ENCODE results near the gene NPRL2. TPM values are rescaled to one million over a fixed set of nuclear protein-coding genes. Genes with fewer than 3 reads are reported as not detected.

The NPRL2 gene
- total and polyA plus RNA-seq, 8 donors: 4.5 to 75.0 (median 23.5) TPM

DNA sequence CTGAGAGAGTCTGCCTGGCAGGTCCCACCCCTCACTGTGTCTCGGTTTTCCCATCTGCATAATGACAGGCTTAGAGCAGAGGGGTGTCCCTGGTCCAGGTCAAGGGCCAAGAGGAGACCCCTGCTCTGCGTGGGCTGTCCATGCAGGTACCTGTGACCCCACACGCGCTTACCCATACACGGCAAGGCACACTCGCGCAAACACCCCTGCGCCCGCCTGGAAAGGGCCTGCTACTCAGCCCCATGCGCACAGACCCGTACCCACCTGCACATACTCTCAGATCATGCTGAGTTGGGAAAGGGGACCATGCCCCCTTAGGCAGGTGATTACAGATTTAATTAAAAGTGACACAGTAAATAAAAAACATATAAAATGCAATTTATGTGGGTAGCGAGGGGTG, 32.1 kb upstream of the NPRL2 start:
- no peak for TF ChIP-seq POLR2A (IDR thresholded peaks at IDR 0.05)
- no peak for TF ChIP-seq EP300 (IDR thresholded peaks at IDR 0.05)
- no peak for TF ChIP-seq POLR2AphosphoS5 (IDR thresholded peaks at IDR 0.05)
- TF ChIP-seq, protein P1, sequence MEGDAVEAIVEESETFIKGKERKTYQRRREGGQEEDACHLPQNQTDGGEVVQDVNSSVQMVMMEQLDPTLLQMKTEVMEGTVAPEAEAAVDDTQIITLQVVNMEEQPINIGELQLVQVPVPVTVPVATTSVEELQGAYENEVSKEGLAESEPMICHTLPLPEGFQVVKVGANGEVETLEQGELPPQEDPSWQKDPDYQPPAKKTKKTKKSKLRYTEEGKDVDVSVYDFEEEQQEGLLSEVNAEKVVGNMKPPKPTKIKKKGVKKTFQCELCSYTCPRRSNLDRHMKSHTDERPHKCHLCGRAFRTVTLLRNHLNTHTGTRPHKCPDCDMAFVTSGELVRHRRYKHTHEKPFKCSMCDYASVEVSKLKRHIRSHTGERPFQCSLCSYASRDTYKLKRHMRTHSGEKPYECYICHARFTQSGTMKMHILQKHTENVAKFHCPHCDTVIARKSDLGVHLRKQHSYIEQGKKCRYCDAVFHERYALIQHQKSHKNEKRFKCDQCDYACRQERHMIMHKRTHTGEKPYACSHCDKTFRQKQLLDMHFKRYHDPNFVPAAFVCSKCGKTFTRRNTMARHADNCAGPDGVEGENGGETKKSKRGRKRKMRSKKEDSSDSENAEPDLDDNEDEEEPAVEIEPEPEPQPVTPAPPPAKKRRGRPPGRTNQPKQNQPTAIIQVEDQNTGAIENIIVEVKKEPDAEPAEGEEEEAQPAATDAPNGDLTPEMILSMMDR (IDR thresholded peaks at IDR 0.05): no peak
- WGBS, 5 donors: 89 to 94% (median 92%) methylated on average over 10 to 12 of the region's 12 CpGs
- no peak for DNase-seq
- peaks cover 0 to 6% (median 0%) of the 10 kb centered on the region in 4 donors for H3K36me3 ChIP-seq
- H3K4me1 ChIP-seq: no peaks in the 10 kb centered on the region
- no peak overlapping the region for H3K4me3 ChIP-seq
- H3K27ac ChIP-seq: no peak overlapping the region
- no peaks in the 10 kb centered on the region for H3K9me3 ChIP-seq
- no peaks in the 10 kb centered on the region for H3K27me3 ChIP-seq
- intact Hi-C loops (cut with DNase I; ENCODE audit: low total_unique reads): no loop called here

DNA sequence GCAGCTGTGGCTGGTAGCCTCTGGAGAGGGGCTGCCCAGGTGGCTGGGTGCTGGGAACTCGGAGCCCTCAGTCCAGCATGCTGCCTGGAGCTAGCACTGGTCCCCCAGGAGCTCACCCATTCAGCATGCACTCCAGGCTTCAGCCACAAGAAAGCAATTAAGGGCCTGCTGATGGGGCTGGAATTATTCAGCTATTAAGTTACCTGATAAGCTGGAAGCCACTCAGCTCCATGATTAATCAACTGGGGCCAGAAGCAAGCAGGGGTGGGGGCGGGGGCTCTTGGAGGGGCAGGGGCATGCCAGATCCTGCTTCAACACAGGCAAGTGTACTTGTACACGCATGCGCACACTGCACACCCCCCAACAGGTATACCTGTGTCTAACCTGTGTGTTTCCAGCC, 30.8 kb upstream of the NPRL2 start:
- intact Hi-C loops (cut with DNase I; ENCODE audit: low total_unique reads): no loop called here
- TF ChIP-seq, protein P1 (IDR thresholded peaks at IDR 0.05): no peak
- TF ChIP-seq EP300 (IDR thresholded peaks at IDR 0.05) (no peak), POLR2AphosphoS5 (IDR thresholded peaks at IDR 0.05) (no peak), POLR2A (IDR thresholded peaks at IDR 0.05) (no peak)
- H3K4me1 ChIP-seq: no peaks in the 10 kb centered on the region
- WGBS, 5 donors: 70 to 83% (median 74%) methylated on average over 1 to 4 of the region's 4 CpGs
- H3K4me3 ChIP-seq: no peak overlapping the region
- no peaks in the 10 kb centered on the region for H3K27me3 ChIP-seq
- H3K27ac ChIP-seq: no peak overlapping the region
- H3K36me3 ChIP-seq: peaks cover 0 to 6% (median 0%) of the 10 kb centered on the region in 4 donors
- H3K9me3 ChIP-seq: no peaks in the 10 kb centered on the region
- DNase-seq: no peak

DNA sequence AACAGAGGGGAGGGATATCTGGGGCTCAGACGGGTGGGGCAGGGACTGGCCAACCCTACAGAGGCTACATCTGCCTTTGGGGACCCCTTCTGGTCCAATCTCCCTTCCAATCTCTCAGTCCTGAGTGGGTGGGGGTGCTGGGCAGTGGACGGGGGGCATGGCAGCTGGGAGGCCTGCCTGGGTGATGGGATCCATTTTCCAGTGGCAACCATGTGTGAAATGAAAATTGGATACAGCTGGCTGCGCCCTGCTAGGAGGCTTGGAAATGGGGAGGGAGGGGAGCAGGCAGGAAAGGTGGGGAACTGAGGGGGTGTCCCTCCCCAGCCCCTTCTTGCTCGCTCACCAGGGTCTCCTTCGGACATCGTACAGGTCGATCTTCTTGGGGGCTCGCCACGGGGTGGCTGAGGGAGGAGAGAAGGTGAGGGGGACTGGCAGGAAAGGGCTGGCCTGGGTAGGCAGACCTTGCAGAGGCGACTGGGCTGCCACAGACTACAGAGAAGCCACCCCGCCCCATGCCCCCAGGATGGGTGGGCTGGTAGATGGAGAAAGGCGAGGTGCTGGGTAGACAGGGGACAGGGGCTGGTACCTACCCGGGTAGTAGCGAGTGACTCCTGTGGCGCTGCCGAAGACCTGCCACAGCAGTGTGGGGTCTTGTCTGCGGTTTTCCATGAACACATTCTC, 30.0 kb upstream of the NPRL2 start:
- Histone ChIP-seq H3K4me3 (no peak overlapping the region), H3K27ac (no peak overlapping the region), H3K27me3 (no peaks in the 10 kb centered on the region), H3K4me1 (no peaks in the 10 kb centered on the region), H3K9me3 (no peaks in the 10 kb centered on the region), H3K36me3 (peaks cover 0 to 6% (median 0%) of the 10 kb centered on the region in 4 donors)
- WGBS, 5 donors: 85 to 92% (median 88%) methylated on average over 12 to 17 of the region's 17 CpGs
- no peak for DNase-seq
- TF ChIP-seq EP300 (IDR thresholded peaks at IDR 0.05): no peak
- TF ChIP-seq, protein P1 (IDR thresholded peaks at IDR 0.05): no peak
- TF ChIP-seq POLR2AphosphoS5 (IDR thresholded peaks at IDR 0.05): no peak
- no peak for TF ChIP-seq POLR2A (IDR thresholded peaks at IDR 0.05)
- intact Hi-C loops (cut with DNase I; ENCODE audit: low total_unique reads): no loop called here

DNA sequence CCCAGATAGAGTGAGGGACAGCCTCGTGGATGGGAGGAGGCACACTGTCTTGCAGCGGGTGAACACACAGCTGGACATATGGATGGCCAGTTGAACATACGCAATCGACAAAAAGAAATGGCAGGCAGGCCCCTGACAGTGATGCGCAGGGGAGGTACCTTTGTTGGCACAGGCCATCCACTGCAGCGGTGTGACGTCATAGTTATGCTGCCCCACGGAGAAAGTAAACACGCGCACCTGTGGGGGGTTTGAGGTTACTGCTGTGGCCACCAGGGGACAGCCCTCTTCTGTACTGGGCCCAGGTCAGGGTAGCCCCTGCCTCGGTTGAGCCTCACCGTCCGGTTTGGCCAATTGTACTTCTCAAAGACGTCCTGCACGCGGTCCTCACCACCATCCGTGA, 28.2 kb upstream of the NPRL2 start:
- DNase-seq: no peak
- WGBS, 5 donors: 87 to 92% (median 90%) methylated on average over 17 of the region's 17 CpGs
- intact Hi-C loops (cut with DNase I; ENCODE audit: low total_unique reads): loop anchor here (10.0 kb wide), 1 partner anchor 156 kb away; no protein-coding TSS in a partner anchor
- no peak overlapping the region for H3K27ac ChIP-seq
- H3K9me3 ChIP-seq: no peaks in the 10 kb centered on the region
- H3K4me3 ChIP-seq: no peak overlapping the region
- no peak for TF ChIP-seq POLR2A (IDR thresholded peaks at IDR 0.05)
- TF ChIP-seq EP300 (IDR thresholded peaks at IDR 0.05): no peak
- TF ChIP-seq POLR2AphosphoS5 (IDR thresholded peaks at IDR 0.05): no peak
- TF ChIP-seq, protein P1 (IDR thresholded peaks at IDR 0.05): no peak
- H3K27me3 ChIP-seq: no peaks in the 10 kb centered on the region
- H3K36me3 ChIP-seq: peaks cover 0 to 6% (median 0%) of the 10 kb centered on the region in 4 donors
- H3K4me1 ChIP-seq: no peaks in the 10 kb centered on the region
